ENCODE results near the gene INAFM2. TPM values are rescaled to one million over a fixed set of nuclear protein-coding genes. Genes with fewer than 3 reads are reported as not detected.

The INAFM2 gene
- total RNA-seq, 1 experiment from 2014 or later: 25.6 TPM

- peak; percentile 26 for DNase-seq (ENCODE audit: low read depth)
Observed at GRCh38 chr15:40358471-40359353, 35.2 kb downstream of the INAFM2 start.

- DNase-seq (ENCODE audit: low read depth): no peak
Observed at GRCh38 chr15:40360015-40360414, 36.5 kb downstream of the INAFM2 start.

GRCh38 chr15:40361640-40362039 is 38.1 kb downstream of the INAFM2 start:
- no peak for DNase-seq (ENCODE audit: low read depth)

GRCh38 chr15:40363611-40364010 is 40.1 kb downstream of the INAFM2 start:
- no peak for DNase-seq (ENCODE audit: low read depth)

- no peak for DNase-seq (ENCODE audit: low read depth)
Observed at GRCh38 chr15:40364251-40364650, 40.8 kb downstream of the INAFM2 start.

- no peak for DNase-seq (ENCODE audit: low read depth)
Observed at GRCh38 chr15:40365016-40365415, 41.5 kb downstream of the INAFM2 start.

- DNase-seq (ENCODE audit: low read depth): no peak
Observed at GRCh38 chr15:40365624-40366456, 42.3 kb downstream of the INAFM2 start.

GRCh38 chr15:40366457-40367370 is 43.2 kb downstream of the INAFM2 start:
- no peak for DNase-seq (ENCODE audit: low read depth)

- no peak for DNase-seq (ENCODE audit: low read depth)
Observed at GRCh38 chr15:40367371-40367685, 43.8 kb downstream of the INAFM2 start.

GRCh38 chr15:40367686-40368611 is 44.5 kb downstream of the INAFM2 start:
- peak; percentile 88 for DNase-seq (ENCODE audit: low read depth)

GRCh38 chr15:40368719-40369473 is 45.4 kb downstream of the INAFM2 start:
- DNase-seq (ENCODE audit: low read depth): no peak

GRCh38 chr15:40369474-40369869 is 46.0 kb downstream of the INAFM2 start:
- DNase-seq (ENCODE audit: low read depth): no peak

GRCh38 chr15:40369971-40370370 is 46.5 kb downstream of the INAFM2 start:
- no peak for DNase-seq (ENCODE audit: low read depth)

GRCh38 chr15:40372981-40373380 is 49.5 kb downstream of the INAFM2 start:
- DNase-seq (ENCODE audit: low read depth): no peak

Other genes starting within 250 kb of the INAFM2 start
- 13.8 and 13.9 TPM in 2 replicates for gene BMF, start 214.8 kb upstream of the INAFM2 start, total RNA-seq (2014; rRNA removed; shearing (Covaris generic))
- gene BUB1B, start 162.6 kb upstream of the INAFM2 start, total RNA-seq (2014; rRNA removed; shearing (Covaris generic)): 108 and 126 TPM in 2 replicates
- 7.9 and 9.5 TPM in 2 replicates for gene PAK6, start 84.6 kb upstream of the INAFM2 start, total RNA-seq (2014; rRNA removed; shearing (Covaris generic))
- not detected in 2 replicates for gene ANKRD63, start 40.6 kb upstream of the INAFM2 start, total RNA-seq (2014; rRNA removed; shearing (Covaris generic))
- 1.4 and 1.6 TPM in 2 replicates for gene PLCB2, start 15.8 kb upstream of the INAFM2 start, total RNA-seq (2014; rRNA removed; shearing (Covaris generic))
- 8.1 and 8.5 TPM in 2 replicates for gene CCDC9B, start 17.2 kb downstream of the INAFM2 start, total RNA-seq (2014; rRNA removed; shearing (Covaris generic))
- gene PHGR1, start 27.3 kb downstream of the INAFM2 start, total RNA-seq (2014; rRNA removed; shearing (Covaris generic)): not detected in 2 replicates
- gene DISP2, start 34.5 kb downstream of the INAFM2 start, total RNA-seq (2014; rRNA removed; shearing (Covaris generic)): 0.24 and 0.59 TPM in 2 replicates
- 186 and 201 TPM in 2 replicates for gene KNSTRN, start 59.0 kb downstream of the INAFM2 start, total RNA-seq (2014; rRNA removed; shearing (Covaris generic))
- 21.0 and 24.5 TPM in 2 replicates for gene IVD, start 82.1 kb downstream of the INAFM2 start, total RNA-seq (2014; rRNA removed; shearing (Covaris generic))
- gene BAHD1, start 117.3 kb downstream of the INAFM2 start, total RNA-seq (2014; rRNA removed; shearing (Covaris generic)): 7.6 and 11.5 TPM in 2 replicates
- gene CHST14, start 147.3 kb downstream of the INAFM2 start, total RNA-seq (2014; rRNA removed; shearing (Covaris generic)): 27.1 and 29.3 TPM in 2 replicates
- 24.8 and 53.7 TPM in 2 replicates for gene CCDC32, start 241.3 kb downstream of the INAFM2 start, total RNA-seq (2014; rRNA removed; shearing (Covaris generic))
- gene RPUSD2, start 245.6 kb downstream of the INAFM2 start, total RNA-seq (2014; rRNA removed; shearing (Covaris generic)): 12.2 and 13.2 TPM in 2 replicates

Data from RPMI7951 (cell line).